ENCODE measurements around the gene KRT13. TPM values are rescaled to one million over a fixed set of nuclear protein-coding genes. Genes with fewer than 3 reads are reported as not detected.

The KRT13 gene
- total and polyA plus RNA-seq, 9 of the 15 experiments (the other 6 are each of a cell fraction or from before 2014, with no cell fraction given) = 0.11 to 1.1 (median 0.24) TPM; not detected in 3

DNA sequence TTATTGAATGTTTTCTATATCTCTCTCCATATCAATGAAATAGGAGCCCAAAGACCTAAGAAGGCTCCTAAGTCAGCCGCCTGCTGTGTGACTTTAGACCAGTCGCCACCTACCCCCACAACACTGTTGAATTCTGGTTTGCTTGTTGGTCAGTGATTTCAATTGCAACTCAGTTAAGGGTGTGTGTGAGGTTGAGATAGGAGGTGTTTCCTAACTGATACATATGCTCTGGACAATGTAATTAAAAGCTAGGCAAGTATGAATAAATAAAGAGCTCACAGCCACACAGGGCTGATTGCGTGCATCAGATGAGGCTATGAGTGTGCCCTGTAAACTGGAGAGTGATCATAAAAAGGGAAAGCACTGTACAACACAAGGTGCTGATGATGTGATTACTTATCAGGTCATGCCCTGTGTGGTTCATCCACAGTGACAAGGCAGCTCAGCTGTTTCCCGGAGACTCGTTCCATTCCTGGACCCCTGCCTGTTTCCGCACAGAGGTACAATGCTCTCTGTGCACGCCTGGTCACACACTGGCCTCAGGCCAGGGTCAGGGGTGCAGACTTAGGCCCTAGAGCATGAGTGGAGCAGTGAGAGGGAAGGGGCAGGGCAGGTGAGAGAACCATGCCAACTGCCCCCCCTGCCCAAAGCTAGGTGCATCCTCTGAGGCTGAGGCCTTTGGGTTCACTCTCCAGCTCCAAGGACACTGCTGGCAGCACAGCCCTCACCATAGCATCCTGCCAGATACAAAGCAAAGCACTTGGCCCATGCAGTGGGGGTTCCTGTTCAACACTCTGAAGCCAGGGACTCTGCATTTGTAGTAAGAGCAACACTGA, 21.2 kb downstream of the KRT13 start (continued):
- TF ChIP-seq TEAD4 (IDR thresholded peaks at IDR 0.05; ENCODE audit: low read length) (peak; percentile 56), TEAD4 (CRISPR knock-in tag; IDR thresholded peaks at IDR 0.05; ENCODE audit: borderline replicate concordance) (no peak), EGR1 (conservative IDR thresholded peaks at IDR 0.05) (no peak), CREM (IDR thresholded peaks at IDR 0.05; ENCODE audit: low read depth) (no peak), ARID1B (IDR thresholded peaks at IDR 0.05) (peak; percentile 41), ZNF146 (CRISPR knock-in tag; IDR thresholded peaks at IDR 0.05; ENCODE audit: unreplicated experiment) (no peak), KLF13 (tag; IDR thresholded peaks at IDR 0.05; ENCODE audit: borderline replicate concordance, low read depth) (no peak), MTA3 (IDR thresholded peaks at IDR 0.05; ENCODE audit: borderline replicate concordance) (no peak), MEIS2 (IDR thresholded peaks at IDR 0.05; ENCODE audit: partially characterized antibody) (no peak), ATF1 (CRISPR knock-in tag; IDR thresholded peaks at IDR 0.05) (no peak), ATF1 (tag; IDR thresholded peaks at IDR 0.05) (no peak), NCOR1 (IDR thresholded peaks at IDR 0.05) (peak; percentile 36; the same call in 1 of the 2 replicates), IFI16 (CRISPR knock-in tag; IDR thresholded peaks at IDR 0.05) (no peak), TAL1 (IDR thresholded peaks at IDR 0.05) (peak; percentile 43), HMG20A (CRISPR knock-in tag; conservative IDR thresholded peaks at IDR 0.05) (no peak)
- TF ChIP-seq, protein P1, sequence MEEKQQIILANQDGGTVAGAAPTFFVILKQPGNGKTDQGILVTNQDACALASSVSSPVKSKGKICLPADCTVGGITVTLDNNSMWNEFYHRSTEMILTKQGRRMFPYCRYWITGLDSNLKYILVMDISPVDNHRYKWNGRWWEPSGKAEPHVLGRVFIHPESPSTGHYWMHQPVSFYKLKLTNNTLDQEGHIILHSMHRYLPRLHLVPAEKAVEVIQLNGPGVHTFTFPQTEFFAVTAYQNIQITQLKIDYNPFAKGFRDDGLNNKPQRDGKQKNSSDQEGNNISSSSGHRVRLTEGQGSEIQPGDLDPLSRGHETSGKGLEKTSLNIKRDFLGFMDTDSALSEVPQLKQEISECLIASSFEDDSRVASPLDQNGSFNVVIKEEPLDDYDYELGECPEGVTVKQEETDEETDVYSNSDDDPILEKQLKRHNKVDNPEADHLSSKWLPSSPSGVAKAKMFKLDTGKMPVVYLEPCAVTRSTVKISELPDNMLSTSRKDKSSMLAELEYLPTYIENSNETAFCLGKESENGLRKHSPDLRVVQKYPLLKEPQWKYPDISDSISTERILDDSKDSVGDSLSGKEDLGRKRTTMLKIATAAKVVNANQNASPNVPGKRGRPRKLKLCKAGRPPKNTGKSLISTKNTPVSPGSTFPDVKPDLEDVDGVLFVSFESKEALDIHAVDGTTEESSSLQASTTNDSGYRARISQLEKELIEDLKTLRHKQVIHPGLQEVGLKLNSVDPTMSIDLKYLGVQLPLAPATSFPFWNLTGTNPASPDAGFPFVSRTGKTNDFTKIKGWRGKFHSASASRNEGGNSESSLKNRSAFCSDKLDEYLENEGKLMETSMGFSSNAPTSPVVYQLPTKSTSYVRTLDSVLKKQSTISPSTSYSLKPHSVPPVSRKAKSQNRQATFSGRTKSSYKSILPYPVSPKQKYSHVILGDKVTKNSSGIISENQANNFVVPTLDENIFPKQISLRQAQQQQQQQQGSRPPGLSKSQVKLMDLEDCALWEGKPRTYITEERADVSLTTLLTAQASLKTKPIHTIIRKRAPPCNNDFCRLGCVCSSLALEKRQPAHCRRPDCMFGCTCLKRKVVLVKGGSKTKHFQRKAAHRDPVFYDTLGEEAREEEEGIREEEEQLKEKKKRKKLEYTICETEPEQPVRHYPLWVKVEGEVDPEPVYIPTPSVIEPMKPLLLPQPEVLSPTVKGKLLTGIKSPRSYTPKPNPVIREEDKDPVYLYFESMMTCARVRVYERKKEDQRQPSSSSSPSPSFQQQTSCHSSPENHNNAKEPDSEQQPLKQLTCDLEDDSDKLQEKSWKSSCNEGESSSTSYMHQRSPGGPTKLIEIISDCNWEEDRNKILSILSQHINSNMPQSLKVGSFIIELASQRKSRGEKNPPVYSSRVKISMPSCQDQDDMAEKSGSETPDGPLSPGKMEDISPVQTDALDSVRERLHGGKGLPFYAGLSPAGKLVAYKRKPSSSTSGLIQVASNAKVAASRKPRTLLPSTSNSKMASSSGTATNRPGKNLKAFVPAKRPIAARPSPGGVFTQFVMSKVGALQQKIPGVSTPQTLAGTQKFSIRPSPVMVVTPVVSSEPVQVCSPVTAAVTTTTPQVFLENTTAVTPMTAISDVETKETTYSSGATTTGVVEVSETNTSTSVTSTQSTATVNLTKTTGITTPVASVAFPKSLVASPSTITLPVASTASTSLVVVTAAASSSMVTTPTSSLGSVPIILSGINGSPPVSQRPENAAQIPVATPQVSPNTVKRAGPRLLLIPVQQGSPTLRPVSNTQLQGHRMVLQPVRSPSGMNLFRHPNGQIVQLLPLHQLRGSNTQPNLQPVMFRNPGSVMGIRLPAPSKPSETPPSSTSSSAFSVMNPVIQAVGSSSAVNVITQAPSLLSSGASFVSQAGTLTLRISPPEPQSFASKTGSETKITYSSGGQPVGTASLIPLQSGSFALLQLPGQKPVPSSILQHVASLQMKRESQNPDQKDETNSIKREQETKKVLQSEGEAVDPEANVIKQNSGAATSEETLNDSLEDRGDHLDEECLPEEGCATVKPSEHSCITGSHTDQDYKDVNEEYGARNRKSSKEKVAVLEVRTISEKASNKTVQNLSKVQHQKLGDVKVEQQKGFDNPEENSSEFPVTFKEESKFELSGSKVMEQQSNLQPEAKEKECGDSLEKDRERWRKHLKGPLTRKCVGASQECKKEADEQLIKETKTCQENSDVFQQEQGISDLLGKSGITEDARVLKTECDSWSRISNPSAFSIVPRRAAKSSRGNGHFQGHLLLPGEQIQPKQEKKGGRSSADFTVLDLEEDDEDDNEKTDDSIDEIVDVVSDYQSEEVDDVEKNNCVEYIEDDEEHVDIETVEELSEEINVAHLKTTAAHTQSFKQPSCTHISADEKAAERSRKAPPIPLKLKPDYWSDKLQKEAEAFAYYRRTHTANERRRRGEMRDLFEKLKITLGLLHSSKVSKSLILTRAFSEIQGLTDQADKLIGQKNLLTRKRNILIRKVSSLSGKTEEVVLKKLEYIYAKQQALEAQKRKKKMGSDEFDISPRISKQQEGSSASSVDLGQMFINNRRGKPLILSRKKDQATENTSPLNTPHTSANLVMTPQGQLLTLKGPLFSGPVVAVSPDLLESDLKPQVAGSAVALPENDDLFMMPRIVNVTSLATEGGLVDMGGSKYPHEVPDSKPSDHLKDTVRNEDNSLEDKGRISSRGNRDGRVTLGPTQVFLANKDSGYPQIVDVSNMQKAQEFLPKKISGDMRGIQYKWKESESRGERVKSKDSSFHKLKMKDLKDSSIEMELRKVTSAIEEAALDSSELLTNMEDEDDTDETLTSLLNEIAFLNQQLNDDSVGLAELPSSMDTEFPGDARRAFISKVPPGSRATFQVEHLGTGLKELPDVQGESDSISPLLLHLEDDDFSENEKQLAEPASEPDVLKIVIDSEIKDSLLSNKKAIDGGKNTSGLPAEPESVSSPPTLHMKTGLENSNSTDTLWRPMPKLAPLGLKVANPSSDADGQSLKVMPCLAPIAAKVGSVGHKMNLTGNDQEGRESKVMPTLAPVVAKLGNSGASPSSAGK (IDR thresholded peaks at IDR 0.05) = no peak
